ENCODE measurements around the gene GAL3ST3. TPM values are rescaled to one million over a fixed set of nuclear protein-coding genes. Genes with fewer than 3 reads are reported as not detected.
A peak's percentile ranks its signal among the peaks of the same experiment; 100 is the strongest.

GAL3ST3 gene
- total and polyA plus RNA-seq, 2 donors (not counting 1 experiment from before 2014, with no cell fraction given) = not detected

GRCh38 chr11:66069715-66070603 is 21.0 kb upstream of the GAL3ST3 start, which contains the start of gene PACS1:
PACS1 (plus strand) TSS chr11:66070272; CDS start chr11:66070487, 215 bp downstream.
- H3K36me3 ChIP-seq (replicated peaks in 1 of 2; ENCODE audit: control extremely low read depth in 1 of 2, control insufficient read depth in 1 of 2, extremely low read depth in 1 of 2, insufficient read depth in 2 of 2, low read length in 1 of 2) = peaks cover 0 to 53% of the 10 kb centered on the region in 2 experiments
- CTCF ChIA-PET = interaction anchor here (0.9 to 7.4 kb wide), 21 partner anchors 9 to 196 kb away, joined by 3 to 98 read pairs (median 11); partner anchors contain the start of gene SF3B2

More at GRCh38 chr11:66069715-66070603, 21.0 kb upstream of the GAL3ST3 start, which contains the start of gene PACS1:
- Mint-ChIP-seq H3K4me3 (peak within 1 kb of the TSS; percentile 94), H3K27me3 (no peaks in the 10 kb centered on the region), H3K9me3 (ENCODE audit: insufficient read depth) (no peaks in the 10 kb centered on the region), H3K27ac (peak within 1 kb of the TSS; percentile 99), H3K4me1 (peaks cover 66% of the 10 kb centered on the region)
- Histone ChIP-seq H3K27me3 (replicated peaks in 1 of 4; ENCODE audit: control extremely low read depth in 1 of 4, control insufficient read depth in 3 of 4, insufficient read depth in 4 of 4, low read length in 3 of 4) (no peaks in the 10 kb centered on the region), H3K27ac (ENCODE audit: low read length in 2 of 2) (peak within 1 kb of the TSS; percentile 69 to 76), H2AFZ (ENCODE audit: insufficient read depth, low read depth, low read length, poor library complexity, severe bottlenecking) (peak within 1 kb of the TSS; percentile 78), H3K4me1 (ENCODE audit: control insufficient read depth in 2 of 2, insufficient read depth in 2 of 2, low read length in 2 of 2) (peaks cover 50 to 51% of the 10 kb centered on the region in 2 donors), H4K20me1 (ENCODE audit: control insufficient read depth, insufficient read depth, low read length, poor library complexity, severe bottlenecking) (peaks cover 42% of the 10 kb centered on the region), H3K9ac (ENCODE audit: low read length) (peak within 1 kb of the TSS; percentile 85), H3K4me2 (replicated peaks; ENCODE audit: low read depth, low read length, poor library complexity, severe bottlenecking) (peak within 1 kb of the TSS; percentile 91), H3K9me3 (ENCODE audit: control extremely low read depth in 1 of 3, control insufficient read depth in 2 of 3, insufficient read depth in 1 of 3, low read length in 2 of 3) (no peaks in the 10 kb centered on the region), H3K79me2 (ENCODE audit: control insufficient read depth, insufficient read depth, low read length) (peaks cover 49% of the 10 kb centered on the region), H3K4me3 (ENCODE audit: control extremely low read depth in 1 of 5, extremely low read depth in 1 of 5, insufficient read depth in 1 of 5, low read depth in 2 of 5, low read length in 4 of 5) (peak within 1 kb of the TSS; percentile 66 to 92 (median 76))
- TF ChIP-seq CTCF (IDR thresholded peaks at IDR 0.05) (no peak), EZH2 (IDR thresholded peaks at IDR 0.05; ENCODE audit: borderline replicate concordance, insufficient read depth, low read depth, low read length, poor library complexity, severe bottlenecking) (no peak)
- DNase-seq (peak; percentile 90), ATAC-seq (ENCODE audit: low read depth) (peak; percentile 74)
- intact Hi-C loops (cut with micrococcal nuclease) = loop anchor here (1.0 to 2.0 kb wide), 5 partner anchors 11 to 64 kb away; partner anchors contain the start of gene SF3B2
- under 1% methylated on average over 120 of the region's 120 CpGs for WGBS (ENCODE audit: insufficient coverage)
- POLR2A ChIA-PET = interaction anchor here (0.5 to 3.3 kb wide), 16 partner anchors 11 to 1084 kb away, joined by 3 to 23 read pairs (median 4); partner anchors contain the start of gene SF3B2
